ENCODE measurements around the gene EXOSC2. TPM values are rescaled to one million over a fixed set of nuclear protein-coding genes. Genes with fewer than 3 reads are reported as not detected.

Gene EXOSC2
- total and polyA plus RNA-seq, 2 of the 13 experiments (the other 11 are each of a cell fraction or from before 2014, with no cell fraction given): 27.5 to 63.8 TPM

GRCh38 chr9:130680836-130681768 is 12.5 kb upstream of the EXOSC2 start (continued):
- peak; percentile 53 for TF ChIP-seq ZNF281 (CRISPR knock-in tag; IDR thresholded peaks at IDR 0.05; ENCODE audit: borderline replicate concordance)
- no peak for TF ChIP-seq ATAD3A (CRISPR knock-in tag; IDR thresholded peaks at IDR 0.05)
- TF ChIP-seq SAP130 (CRISPR knock-in tag; IDR thresholded peaks at IDR 0.05; ENCODE audit: low read depth): peak; percentile 56; the same call in 1 of the 2 replicates
- TF ChIP-seq THAP11 (CRISPR knock-in tag; IDR thresholded peaks at IDR 0.05): peak; percentile 49; the same call in 1 of the 2 replicates
- no peak for TF ChIP-seq ZNF839 (CRISPR knock-in tag; IDR thresholded peaks at IDR 0.05; ENCODE audit: borderline replicate concordance)
- TF ChIP-seq ZKSCAN1 (IDR thresholded peaks at IDR 0.05; ENCODE audit: low read length): no peak
- TF ChIP-seq AHR (CRISPR knock-in tag; IDR thresholded peaks at IDR 0.05): peak; percentile 80; the same call in 1 of the 2 replicates
- no peak for TF ChIP-seq TCF12 (IDR thresholded peaks at IDR 0.05)
- TF ChIP-seq TCF12 (CRISPR knock-in tag; IDR thresholded peaks at IDR 0.05): no peak
- TF ChIP-seq MYPOP (CRISPR knock-in tag; IDR thresholded peaks at IDR 0.05): peak; percentile 93
- TF ChIP-seq UBTF (CRISPR knock-in tag; IDR thresholded peaks at IDR 0.05): peak; percentile 73
- TF ChIP-seq PLRG1 (conservative IDR thresholded peaks at IDR 0.05): no peak
- peak; percentile 88; the same call in 1 of the 2 replicates for TF ChIP-seq LBX2 (CRISPR knock-in tag; IDR thresholded peaks at IDR 0.05; ENCODE audit: borderline replicate concordance)
- TF ChIP-seq GPBP1L1 (CRISPR knock-in tag; IDR thresholded peaks at IDR 0.05): no peak
- TF ChIP-seq ZMYM4 (CRISPR knock-in tag; IDR thresholded peaks at IDR 0.05): peak; percentile 64; the same call in 1 of the 2 replicates
- TF ChIP-seq ERF (CRISPR knock-in tag; IDR thresholded peaks at IDR 0.05): peak; percentile 88
- no peak; the same call in none of the 2 replicates for TF ChIP-seq TOPORS (CRISPR knock-in tag; IDR thresholded peaks at IDR 0.05)
- TF ChIP-seq MATR3 (CRISPR knock-in tag; IDR thresholded peaks at IDR 0.05): no peak
- no peak for TF ChIP-seq ELF3 (CRISPR knock-in tag; IDR thresholded peaks at IDR 0.05)
- TF ChIP-seq ZFP91 (CRISPR knock-in tag; IDR thresholded peaks at IDR 0.05; ENCODE audit: borderline replicate concordance): peak; percentile 59
